HCT116 (cell line): ENCODE data around the gene CEP19. TPM values are rescaled to one million over a fixed set of nuclear protein-coding genes. Genes with fewer than 3 reads are reported as not detected.

ENCODE experiments used
- ATAC-seq: fragments of 200-7000 bp; cut with Tn5 transposase; 2 replicates; pipeline ENCODE4 v1.9.1; 2020; ENCODE audit warnings: mild to moderate bottlenecking, moderate library complexity
- BruUV-seq: library from RNA; stranded (reverse); fragments of 400-500 nt; replicated peaks from 2 replicates; lab custom pipeline; 2021; lab: Mats Ljungman, UMichigan
- CTCF ChIA-PET: fragments of 300-600 bp; sonication (Branson Sonifier 250); formaldehyde crosslinking; loops from one replicate; lab custom pipeline; 2021; ENCODE audit warnings: antibody characterized with exemption; lab: Charles Lee
- POLR2A ChIA-PET: fragments of 300-600, 350-600 bp; sonication (Branson Sonifier 250); formaldehyde crosslinking; loops from one replicate; lab custom pipeline; 2021; ENCODE audit warnings: antibody characterized with exemption; lab: Charles Lee
- RAD21 ChIA-PET, 2 experiments: fragments of 300-600 bp; sonication (Branson Sonifier 250); formaldehyde crosslinking; loops; one replicate each; lab custom pipeline; 2023; ENCODE audit warnings: low total read pairs in 2 of 2; ENCODE audit not compliant: uncharacterized antibody in 2 of 2, unreplicated experiment in 2 of 2, low non-redundant PET in 1 of 2; lab: Charles Lee
- DNase-seq: peaks from one replicate; pipeline ENCODE4 v3.0.0-alpha.2; 2010; ENCODE audit warnings: low read depth, low spot score
- H2AFZ ChIP-seq: fragments of 200-600 bp; shearing (Covaris generic), sonication (generic); 2 replicates; pipeline ENCODE4 v1.6.1; 2017; ENCODE audit warnings: low read depth, mixed run types, mixed read lengths, antibody characterized with exemption, low read length; ENCODE audit not compliant: poor library complexity, severe bottlenecking
- H3K27ac ChIP-seq: 2 replicates; pipeline ENCODE4 v1.5.1; 2012; ENCODE audit warnings: low read depth, low read length
- H3K27me3 ChIP-seq: fragments of 200-600 bp; sonication (generic); 2 replicates; pipeline ENCODE4 v1.6.1; 2016; ENCODE audit warnings: mixed run types, low read length, mixed read lengths; ENCODE audit not compliant: insufficient read depth
- H3K36me3 ChIP-seq, 2 experiments: fragments of 200-500 bp in 1 of 2; fragments of 200-600 bp in 1 of 2; sonication (Bioruptor generic) in 1 of 2; sonication (generic) in 1 of 2; 2 replicates each; pipeline versions ENCODE4 v1.5.1 to v1.6.1; 2014 to 2016; ENCODE audit warnings: low read length in 2 of 2, inconsistent platforms in 1 of 2, mixed read lengths in 1 of 2, mixed run types in 1 of 2; ENCODE audit not compliant: insufficient read depth in 2 of 2, control insufficient read depth in 1 of 2
- H3K4me1 ChIP-seq, 2 experiments: fragments of 200-600 bp in 1 of 2; sonication (generic) in 1 of 2; 2 replicates each; pipeline versions ENCODE4 v1.5.1 to v1.6.1; 2012 to 2017; ENCODE audit warnings: low read length in 2 of 2, inconsistent platforms in 1 of 2, mild to moderate bottlenecking in 1 of 2, mixed read lengths in 1 of 2, mixed run types in 1 of 2, moderate library complexity in 1 of 2; ENCODE audit not compliant: insufficient read depth in 2 of 2, control insufficient read depth in 1 of 2
- H3K4me2 ChIP-seq: fragments of 200-600 bp; sonication (generic); 2 replicates; pipeline ENCODE4 v1.6.1; 2017; ENCODE audit warnings: mixed run types, low read length, mixed read lengths
- H3K4me3 ChIP-seq, 2 experiments: fragments of 200-600 bp in 1 of 2; sonication (generic) in 1 of 2; replicated peaks in 1 of 2; 2 replicates each; pipeline ENCODE4 v1.5.1; 2011 to 2016; ENCODE audit warnings: low read length in 2 of 2, control low read depth in 1 of 2, low read depth in 1 of 2, mild to moderate bottlenecking in 1 of 2, mixed read lengths in 1 of 2, mixed run types in 1 of 2
- H3K79me2 ChIP-seq: fragments of 200-600 bp; sonication (generic); 2 replicates; pipeline ENCODE4 v1.6.1; 2017; ENCODE audit warnings: mild to moderate bottlenecking, mixed run types, low read length, moderate library complexity, mixed read lengths; ENCODE audit not compliant: insufficient read depth
- H3K9ac ChIP-seq: fragments of 200-600 bp; sonication (generic); 2 replicates; pipeline ENCODE4 v1.6.1; 2016; ENCODE audit warnings: low read length, mixed read lengths
- H3K9me2 ChIP-seq: fragments of 200-600 bp; sonication (generic), shearing (Covaris generic); 2 replicates; pipeline ENCODE4 v1.6.1; 2017; ENCODE audit warnings: mixed run types, mild to moderate bottlenecking, moderate library complexity; ENCODE audit not compliant: insufficient read depth
- H3K9me3 ChIP-seq, 2 experiments: fragments of 200-500 bp in 1 of 2; fragments of 200-600 bp in 1 of 2; sonication (Bioruptor generic) in 1 of 2; sonication (generic) in 1 of 2; 2 replicates each; pipeline ENCODE4 v1.6.1; 2014 to 2017; ENCODE audit warnings: low read length in 2 of 2, mixed read lengths in 2 of 2, inconsistent platforms in 1 of 2, low read depth in 1 of 2, mild to moderate bottlenecking in 1 of 2, mixed run types in 1 of 2, moderate library complexity in 1 of 2; ENCODE audit not compliant: control insufficient read depth in 1 of 2, insufficient read depth in 1 of 2
- H4K20me1 ChIP-seq: fragments of 200-600 bp; sonication (generic), shearing (Covaris generic); 2 replicates; pipeline ENCODE4 v1.6.1; 2017; ENCODE audit warnings: mixed run types, mild to moderate bottlenecking, moderate library complexity; ENCODE audit not compliant: insufficient read depth
- CTCF ChIP-seq, 3 experiments: fragments of 200-600 bp in 1 of 3; sonication (generic) in 1 of 3; IDR thresholded peaks in 2 of 3; conservative IDR thresholded peaks in 1 of 3; 2 replicates each; pipeline ENCODE4 v1.5.1; 2012 to 2017; ENCODE audit warnings: low read depth in 2 of 3, low read length in 2 of 3, antibody characterized with exemption in 1 of 3, borderline replicate concordance in 1 of 3, control low read depth in 1 of 3, mild to moderate bottlenecking in 1 of 3, mixed read lengths in 1 of 3, mixed run types in 1 of 3, moderate library complexity in 1 of 3; ENCODE audit not compliant: insufficient read depth in 1 of 3
- EGR1 ChIP-seq: IDR thresholded peaks from 2 replicates; pipeline ENCODE4 v1.6.1; 2012; ENCODE audit warnings: low read depth
- ELF1 ChIP-seq: IDR thresholded peaks from 2 replicates; pipeline ENCODE4 v1.6.1; 2012; ENCODE audit warnings: low read depth, borderline replicate concordance
- EZH2 ChIP-seq: fragments of 200-600 bp; sonication (generic); IDR thresholded peaks from 2 replicates; pipeline ENCODE4 v1.6.1; 2017; ENCODE audit warnings: antibody characterized with exemption, mixed run types
- EZH2phosphoT487 ChIP-seq: fragments of 200-600 bp; IDR thresholded peaks from 2 replicates; pipeline ENCODE4 v1.6.1; 2018; ENCODE audit warnings: antibody characterized with exemption, borderline replicate concordance
- FOSL1 ChIP-seq: IDR thresholded peaks from 2 replicates; pipeline ENCODE4 v1.6.1; 2012; ENCODE audit warnings: low read depth
- JUND ChIP-seq: IDR thresholded peaks from 2 replicates; pipeline ENCODE4 v1.6.1; 2012
- YY1 ChIP-seq: IDR thresholded peaks from 2 replicates; pipeline ENCODE4 v1.6.1; 2011; ENCODE audit warnings: low read length, low read depth, moderate library complexity, mild to moderate bottlenecking; ENCODE audit not compliant: insufficient replicate concordance; ENCODE audit errors: extremely low read depth
- ZFX ChIP-seq: fragments of 450-650 bp; IDR thresholded peaks from 2 replicates; pipeline ENCODE4 v1.6.1; 2017
- intact Hi-C: fragments of 100-400 bp; cut with micrococcal nuclease; formaldehyde crosslinking; loops from 2 replicates; pipeline ENCODE4 v1.10.0; 2022
- total RNA-seq: library from RNA; stranded (reverse); gene quantifications from one replicate; pipeline ENCODE4 v1.2.1, GENCODE V29; 2021; ENCODE audit not compliant: unreplicated experiment
- TF ChIP-seq, protein P1 (sequence below): IDR thresholded peaks from 2 replicates; pipeline ENCODE4 v1.6.1; 2012

Gene CEP19
- total RNA-seq, 1 experiment from 2014 or later = 2.7 TPM

- intact Hi-C loops = no loop called here
- Histone ChIP-seq H3K4me2 (peak overlapping the region; percentile 91), H3K36me3 (no peaks in the 10 kb centered on the region), H3K27me3 (no peaks in the 10 kb centered on the region), H2AFZ (no peak overlapping the region), H3K9ac (peak overlapping the region; percentile 85), H3K79me2 (no peaks in the 10 kb centered on the region), H3K4me1 (peaks cover 0 to 16% of the 10 kb centered on the region in 2 experiments; a peak in 3 of 4 replicates), H3K4me3 (peak overlapping the region; percentile 71 to 85), H3K9me3 (no peaks in the 10 kb centered on the region), H3K27ac (peak overlapping the region; percentile 86), H3K9me2 (no peaks in the 10 kb centered on the region), H4K20me1 (no peaks in the 10 kb centered on the region)
- RAD21 ChIA-PET = no interaction called here
- CTCF ChIA-PET = no interaction called here
- ATAC-seq (peak; percentile 73), DNase-seq (no peak)
- POLR2A ChIA-PET = interaction anchor here (0.7 to 1.0 kb wide), 2 partner anchors 27 to 362 kb away, joined by 5 read pairs; partner anchors contain the start of gene PAK2
- BruUV-seq = TSS peak; percentile 78
- TF ChIP-seq EZH2 = no peak
- TF ChIP-seq JUND = no peak
- TF ChIP-seq, protein P1, sequence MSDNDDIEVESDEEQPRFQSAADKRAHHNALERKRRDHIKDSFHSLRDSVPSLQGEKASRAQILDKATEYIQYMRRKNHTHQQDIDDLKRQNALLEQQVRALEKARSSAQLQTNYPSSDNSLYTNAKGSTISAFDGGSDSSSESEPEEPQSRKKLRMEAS = peak; percentile 5; the same call in 1 of the 2 replicates
- no peak for TF ChIP-seq EGR1
- TF ChIP-seq ELF1 = no peak
- TF ChIP-seq CTCF (IDR thresholded peaks at IDR 0.05 in 2 of 3, conservative IDR thresholded peaks at IDR 0.05 in 1 of 3; ENCODE audit: borderline replicate concordance in 1 of 3, insufficient read depth in 1 of 3, low read depth in 2 of 3, low read length in 2 of 3) = no peak
- TF ChIP-seq FOSL1 = no peak
- TF ChIP-seq YY1 = no peak
- peak; percentile 93 for TF ChIP-seq ZFX
- TF ChIP-seq EZH2phosphoT487 = no peak
Observed at GRCh38 chr3:196712514-196713413, 714 bp upstream of the CEP19 start.
